ENCODE results near the gene PRKAB1. TPM values are rescaled to one million over a fixed set of nuclear protein-coding genes. Genes with fewer than 3 reads are reported as not detected.

PRKAB1 gene
- total and polyA plus RNA-seq, 8 donors: 31.8 to 88.3 (median 80.9) TPM

DNA sequence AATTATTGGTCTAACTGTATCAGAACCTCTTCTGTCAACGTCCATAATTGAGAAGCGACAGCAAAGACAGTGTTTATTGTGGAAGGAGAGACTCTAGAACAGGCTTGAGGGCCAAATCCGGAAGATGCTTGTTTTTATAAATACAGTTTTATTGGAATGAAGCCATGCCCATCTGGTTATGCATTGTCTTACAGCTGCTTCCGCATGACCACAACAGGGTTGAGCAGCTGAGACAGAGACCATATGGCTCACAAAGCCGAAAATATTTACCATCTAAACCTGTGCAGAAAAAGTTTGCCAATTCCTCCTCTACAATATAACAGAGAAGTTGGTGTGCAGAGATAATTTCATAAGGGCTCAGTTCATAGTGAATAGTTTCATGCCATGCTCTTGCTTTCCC, 24.5 kb downstream of the PRKAB1 start:
- H3K27me3 ChIP-seq: no peaks in the 10 kb centered on the region
- peaks cover 10 to 14% of the 10 kb centered on the region in 2 donors for H3K4me1 ChIP-seq
- TF ChIP-seq, protein P1, sequence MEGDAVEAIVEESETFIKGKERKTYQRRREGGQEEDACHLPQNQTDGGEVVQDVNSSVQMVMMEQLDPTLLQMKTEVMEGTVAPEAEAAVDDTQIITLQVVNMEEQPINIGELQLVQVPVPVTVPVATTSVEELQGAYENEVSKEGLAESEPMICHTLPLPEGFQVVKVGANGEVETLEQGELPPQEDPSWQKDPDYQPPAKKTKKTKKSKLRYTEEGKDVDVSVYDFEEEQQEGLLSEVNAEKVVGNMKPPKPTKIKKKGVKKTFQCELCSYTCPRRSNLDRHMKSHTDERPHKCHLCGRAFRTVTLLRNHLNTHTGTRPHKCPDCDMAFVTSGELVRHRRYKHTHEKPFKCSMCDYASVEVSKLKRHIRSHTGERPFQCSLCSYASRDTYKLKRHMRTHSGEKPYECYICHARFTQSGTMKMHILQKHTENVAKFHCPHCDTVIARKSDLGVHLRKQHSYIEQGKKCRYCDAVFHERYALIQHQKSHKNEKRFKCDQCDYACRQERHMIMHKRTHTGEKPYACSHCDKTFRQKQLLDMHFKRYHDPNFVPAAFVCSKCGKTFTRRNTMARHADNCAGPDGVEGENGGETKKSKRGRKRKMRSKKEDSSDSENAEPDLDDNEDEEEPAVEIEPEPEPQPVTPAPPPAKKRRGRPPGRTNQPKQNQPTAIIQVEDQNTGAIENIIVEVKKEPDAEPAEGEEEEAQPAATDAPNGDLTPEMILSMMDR (IDR thresholded peaks at IDR 0.05): no peak
- intact Hi-C loops (cut with DNase I): no loop called here
- H3K4me3 ChIP-seq: no peak overlapping the region
- no peaks in the 10 kb centered on the region for H3K9me3 ChIP-seq
- DNase-seq (no peak), ATAC-seq (no peak)
- H3K27ac ChIP-seq: peak overlapping the region; percentile 28 to 51
- peaks cover 0 to 16% of the 10 kb centered on the region in 2 donors for H3K36me3 ChIP-seq

DNA sequence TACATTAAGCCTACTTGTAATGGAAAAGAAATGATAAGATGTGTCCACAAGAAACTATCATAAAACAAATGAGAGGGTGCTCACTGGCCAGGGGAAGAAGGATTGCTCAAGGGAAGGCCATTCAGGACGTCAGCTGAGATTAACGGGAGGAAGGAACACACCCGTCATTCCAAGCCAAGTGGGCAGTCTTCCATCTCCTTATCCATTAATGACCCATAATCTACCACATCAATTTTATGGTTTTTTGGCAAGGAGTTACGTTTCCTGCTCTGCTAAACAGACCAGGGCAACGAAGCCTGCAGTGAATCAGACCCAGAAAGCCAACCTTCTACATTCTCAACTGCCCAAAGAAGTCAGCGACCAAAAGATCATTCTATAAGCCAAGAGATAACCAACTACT, 25.1 kb downstream of the PRKAB1 start:
- H3K27ac ChIP-seq: peak overlapping the region; percentile 28 to 51
- H3K4me3 ChIP-seq: no peak overlapping the region
- H3K27me3 ChIP-seq: no peaks in the 10 kb centered on the region
- peaks cover 0 to 19% of the 10 kb centered on the region in 2 donors for H3K36me3 ChIP-seq
- ATAC-seq (peak; percentile 78), DNase-seq (peak in 1 of 4 donors; percentile 71)
- H3K4me1 ChIP-seq: peaks cover 10 to 14% of the 10 kb centered on the region in 2 donors
- no peaks in the 10 kb centered on the region for H3K9me3 ChIP-seq
- intact Hi-C loops (cut with DNase I): no loop called here
- TF ChIP-seq, protein P1 (IDR thresholded peaks at IDR 0.05): no peak

DNA sequence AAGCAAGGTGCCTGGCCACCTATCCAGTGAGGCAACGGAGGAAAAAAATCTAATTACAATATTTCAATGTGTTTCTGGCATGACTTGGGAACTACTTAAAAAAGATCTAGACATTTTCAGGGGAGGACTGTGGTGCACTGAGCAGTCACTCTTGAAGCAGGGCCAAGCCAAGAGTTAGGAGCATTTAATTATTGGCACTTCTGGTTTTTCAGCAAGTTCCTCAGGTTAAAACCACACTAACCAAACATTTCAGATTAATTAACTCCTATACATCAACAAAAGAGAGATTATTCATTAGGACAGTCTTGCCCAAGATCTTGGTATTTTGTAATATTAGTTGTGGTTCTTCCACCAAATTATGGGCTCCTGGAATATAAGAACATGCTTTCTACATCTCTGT, 25.6 kb downstream of the PRKAB1 start:
- ATAC-seq: no peak
- Histone ChIP-seq H3K4me1 (peaks cover 10 to 14% of the 10 kb centered on the region in 2 donors), H3K36me3 (peaks cover 0 to 23% of the 10 kb centered on the region in 2 donors), H3K27ac (peak overlapping the region; percentile 28 to 43), H3K4me3 (no peak overlapping the region), H3K27me3 (no peaks in the 10 kb centered on the region), H3K9me3 (no peaks in the 10 kb centered on the region)
- intact Hi-C loops (cut with DNase I): no loop called here
- TF ChIP-seq, protein P1 (IDR thresholded peaks at IDR 0.05): no peak
- no peak for DNase-seq

DNA sequence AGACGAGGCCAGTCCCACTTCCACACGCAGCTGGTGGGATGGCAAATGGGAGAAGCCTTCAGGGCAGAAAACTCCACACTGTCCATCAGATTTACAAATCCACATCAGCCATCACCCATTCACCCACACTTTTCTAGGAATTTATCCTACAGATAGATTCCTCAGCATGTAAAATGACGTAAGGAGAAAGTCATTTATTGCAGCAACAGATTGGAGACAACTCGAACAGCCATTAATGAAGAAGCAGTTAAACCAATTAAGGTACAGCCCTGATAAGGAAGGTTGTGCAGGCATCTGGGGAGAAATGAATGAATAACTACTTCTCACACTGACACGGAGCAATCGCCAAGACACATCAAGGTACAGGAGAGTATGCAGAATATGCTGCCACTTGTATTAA, 26.2 kb downstream of the PRKAB1 start:
- Histone ChIP-seq H3K4me1 (peaks cover 10 to 14% of the 10 kb centered on the region in 2 donors), H3K9me3 (no peaks in the 10 kb centered on the region), H3K4me3 (no peak overlapping the region), H3K36me3 (peaks cover 0 to 24% of the 10 kb centered on the region in 2 donors), H3K27ac (no peak overlapping the region), H3K27me3 (no peaks in the 10 kb centered on the region)
- DNase-seq (no peak), ATAC-seq (no peak)
- intact Hi-C loops (cut with DNase I): no loop called here
- TF ChIP-seq, protein P1 (IDR thresholded peaks at IDR 0.05): no peak

DNA sequence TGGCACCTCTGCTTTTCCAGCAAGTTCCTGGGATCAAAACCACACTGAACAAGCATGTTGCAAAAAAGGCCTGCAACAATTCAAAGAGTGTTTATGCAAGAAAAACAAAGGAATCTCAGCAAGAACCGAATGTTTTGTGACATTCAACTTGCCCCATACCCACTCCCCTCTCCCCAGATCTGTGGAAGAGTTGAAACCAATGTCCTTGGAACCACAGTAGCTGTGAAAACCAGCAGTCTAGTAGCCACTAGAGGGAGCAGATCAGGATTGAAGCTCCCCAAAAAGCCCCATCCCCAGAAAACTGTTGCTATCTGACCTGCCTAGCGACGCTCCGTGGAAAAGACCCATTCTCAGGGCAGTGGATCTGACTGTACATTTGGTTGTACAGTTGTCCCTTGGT, 27.1 kb downstream of the PRKAB1 start:
- Histone ChIP-seq H3K4me1 (peaks cover 10 to 14% of the 10 kb centered on the region in 2 donors), H3K27ac (no peak overlapping the region), H3K4me3 (no peak overlapping the region), H3K9me3 (no peaks in the 10 kb centered on the region), H3K27me3 (no peaks in the 10 kb centered on the region), H3K36me3 (peaks cover 0 to 28% of the 10 kb centered on the region in 2 donors)
- TF ChIP-seq, protein P1 (IDR thresholded peaks at IDR 0.05): peak in 1 of 2 donors; percentile 28
- intact Hi-C loops (cut with DNase I): no loop called here
- DNase-seq: no peak
- ATAC-seq: peak; percentile 10

Data from left lung (tissue), 10 donors.